HG03354 (cell line): ENCODE results near the gene BCAS3.

ENCODE experiments used
- ATAC-seq: cut with Tn5 transposase; IDR thresholded peaks from one replicate; pipeline ENCODE4 v1.9.1; 2021; ENCODE audit warnings: mild to moderate bottlenecking; ENCODE audit not compliant: unreplicated experiment, poor library complexity, severe bottlenecking

Gene BCAS3

GRCh38 chr17:61388561-61389356 is 711.1 kb downstream of the BCAS3 start:
- no peak for ATAC-seq

GRCh38 chr17:61389670-61390478 is 712.2 kb downstream of the BCAS3 start:
- ATAC-seq: no peak

- no peak for ATAC-seq
Observed at GRCh38 chr17:61390479-61390791, 712.8 kb downstream of the BCAS3 start.

GRCh38 chr17:61391595-61392291 is 714.1 kb downstream of the BCAS3 start:
- ATAC-seq: no peak

- no peak for ATAC-seq
Observed at GRCh38 chr17:61392679-61393078, 715.0 kb downstream of the BCAS3 start.

- ATAC-seq: no peak
Observed at GRCh38 chr17:61393550-61393903, 715.9 kb downstream of the BCAS3 start.

- no peak for ATAC-seq
Observed at GRCh38 chr17:61393904-61394629, 716.4 kb downstream of the BCAS3 start.

GRCh38 chr17:61394630-61395408 is 717.2 kb downstream of the BCAS3 start:
- no peak for ATAC-seq

- ATAC-seq: no peak
Observed at GRCh38 chr17:61395409-61395982, 717.8 kb downstream of the BCAS3 start.

GRCh38 chr17:61395983-61396585 is 718.4 kb downstream of the BCAS3 start:
- no peak for ATAC-seq

GRCh38 chr17:61396586-61397085 is 719.0 kb downstream of the BCAS3 start:
- no peak for ATAC-seq

GRCh38 chr17:61397086-61397842 is 719.6 kb downstream of the BCAS3 start:
- no peak for ATAC-seq

GRCh38 chr17:61398721-61399130 is 721.1 kb downstream of the BCAS3 start:
- no peak for ATAC-seq

- ATAC-seq: no peak
Observed at GRCh38 chr17:61399131-61400065, 721.7 kb downstream of the BCAS3 start, which contains the start of gene TBX2. Gene TBX2 (plus strand): TSS chr17:61399843. CDS start chr17:61400177, 334 bp downstream.

GRCh38 chr17:61400066-61400716 is 722.5 kb downstream of the BCAS3 start:
- no peak for ATAC-seq
